ENCODE measurements around the gene ZFAND2A. TPM values are rescaled to one million over a fixed set of nuclear protein-coding genes. Genes with fewer than 3 reads are reported as not detected.

Gene ZFAND2A
- 49.7 to 60.5 TPM (median 58.4 TPM) in 5 replicates for total RNA-seq (2022; extraction: Qiagen RNA extraction; ENCODE audit: low read depth)

GRCh38 chr7:1159891-1160669 lies at the start of gene ZFAND2A:
ZFAND2A (minus strand) TSS chr7:1160196; CDS start chr7:1158212, 1,984 bp downstream.

Other genes starting within 250 kb of the ZFAND2A start
- 4.0 to 5.0 TPM (median 4.8 TPM) in 5 replicates for gene ADAP1, start 205.5 kb downstream of the ZFAND2A start, total RNA-seq (2022; extraction: Qiagen RNA extraction; ENCODE audit: low read depth)
- 5.6 to 6.0 TPM (median 5.8 TPM) in 5 replicates for gene COX19, start 184.6 kb downstream of the ZFAND2A start, total RNA-seq (2022; extraction: Qiagen RNA extraction; ENCODE audit: low read depth)
- gene CYP2W1, start 177.0 kb downstream of the ZFAND2A start, total RNA-seq (2022; extraction: Qiagen RNA extraction; ENCODE audit: low read depth), result 0.16 TPM in 1 of 5 replicates, not detected in the others
- gene GPR146, start 115.7 kb downstream of the ZFAND2A start, total RNA-seq (2022; extraction: Qiagen RNA extraction; ENCODE audit: low read depth), result 1.7 to 2.8 TPM (median 1.9 TPM) in 5 replicates
- 0.53 to 1.1 TPM (median 0.82 TPM) in 5 replicates for gene GPER1, start 72.1 kb downstream of the ZFAND2A start, total RNA-seq (2022; extraction: Qiagen RNA extraction; ENCODE audit: low read depth)
- 0.06 to 0.09 TPM (median 0.08 TPM) in 4 of 5 replicates, not detected in the other for gene UNCX, start 72.7 kb upstream of the ZFAND2A start, total RNA-seq (2022; extraction: Qiagen RNA extraction; ENCODE audit: low read depth)